ENCODE measurements around the gene TPI1. TPM values are rescaled to one million over a fixed set of nuclear protein-coding genes. Genes with fewer than 3 reads are reported as not detected.
A peak's percentile ranks its signal among the peaks of the same experiment; 100 is the strongest.
"Not testable (repeated sequence)": the region's sequence is repeated elsewhere in the genome, so short reads cannot be mapped to it uniquely, and the experiment has no call there.

Gene TPI1
- total RNA-seq, 1 experiment from 2014 or later = 1,607 TPM

- H3K4me3 ChIP-seq (ENCODE audit: insufficient read depth, low read depth, low read length); H3K27me3 ChIP-seq (ENCODE audit: control insufficient read depth, insufficient read depth, low read length); DNase-seq: not testable (repeated sequence)
- H3K36me3 ChIP-seq (replicated peaks; ENCODE audit: control insufficient read depth, insufficient read depth, low read length) = peaks cover 34% of the 10 kb centered on the region
These were observed 2.0 kb upstream of the TPI1 start for GRCh38 chr12:6865307-6865706.

- peak; percentile 81 for DNase-seq
- Histone ChIP-seq H3K27me3 (ENCODE audit: control insufficient read depth, insufficient read depth, low read length) (no peaks in the 10 kb centered on the region), H3K36me3 (replicated peaks; ENCODE audit: control insufficient read depth, insufficient read depth, low read length) (peaks cover 34% of the 10 kb centered on the region), H3K4me3 (ENCODE audit: insufficient read depth, low read depth, low read length) (peak overlapping the region; percentile 96)
These were observed 990 bp upstream of the TPI1 start for GRCh38 chr12:6866163-6866919.

GRCh38 chr12:6866920-6867412, 365 bp upstream of the TPI1 start:
- peaks cover 30% of the 10 kb centered on the region for H3K36me3 ChIP-seq (replicated peaks; ENCODE audit: control insufficient read depth, insufficient read depth, low read length)
- H3K27me3 ChIP-seq (ENCODE audit: control insufficient read depth, insufficient read depth, low read length) = no peaks in the 10 kb centered on the region
- peak overlapping the region; percentile 96 for H3K4me3 ChIP-seq (ENCODE audit: insufficient read depth, low read depth, low read length)
- DNase-seq = peak; percentile 78

- peak overlapping the region; percentile 96 for H3K4me3 ChIP-seq (ENCODE audit: insufficient read depth, low read depth, low read length)
These were observed 1.1 kb downstream of the TPI1 start for GRCh38 chr12:6868211-6869048.

DNA sequence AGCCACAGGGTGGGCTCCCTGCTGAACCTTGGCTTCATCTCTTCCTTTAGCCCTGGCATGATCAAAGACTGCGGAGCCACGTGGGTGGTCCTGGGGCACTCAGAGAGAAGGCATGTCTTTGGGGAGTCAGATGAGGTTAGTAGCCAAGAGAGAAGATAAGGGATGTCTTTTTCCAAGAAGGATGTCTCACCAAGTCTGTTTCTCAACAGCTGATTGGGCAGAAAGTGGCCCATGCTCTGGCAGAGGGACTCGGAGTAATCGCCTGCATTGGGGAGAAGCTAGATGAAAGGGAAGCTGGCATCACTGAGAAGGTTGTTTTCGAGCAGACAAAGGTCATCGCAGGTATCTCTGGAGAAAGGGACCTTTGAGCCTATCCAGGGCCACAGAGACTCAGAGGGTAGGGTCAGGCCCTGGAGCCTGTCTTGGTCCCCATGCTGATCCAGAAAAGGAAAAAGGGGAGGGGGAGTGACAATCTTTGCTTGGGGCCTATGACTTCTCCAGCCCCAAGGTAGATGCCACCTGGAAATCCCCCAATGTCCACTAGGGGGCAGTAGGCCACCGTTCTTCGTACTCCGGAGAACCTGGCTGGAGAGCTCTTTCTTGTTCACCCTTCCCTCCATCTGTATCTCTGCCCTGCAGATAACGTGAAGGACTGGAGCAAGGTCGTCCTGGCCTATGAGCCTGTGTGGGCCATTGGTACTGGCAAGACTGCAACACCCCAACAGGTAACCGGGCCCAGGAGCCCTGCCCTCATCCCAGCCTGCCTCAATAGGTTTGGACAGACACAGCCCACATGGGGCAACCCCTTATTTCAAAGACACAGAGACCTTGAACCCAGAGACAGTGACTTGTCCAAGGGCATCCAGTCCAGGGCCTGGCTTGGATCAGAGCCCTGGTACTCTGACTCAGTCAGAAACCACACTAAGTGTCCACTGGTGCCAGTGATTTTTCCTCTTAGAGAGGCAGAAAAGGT, 2.0 kb downstream of the TPI1 start:
- DNase-seq = peak; percentile 91
- H3K27me3 ChIP-seq (ENCODE audit: control insufficient read depth, insufficient read depth, low read length) = no peaks in the 10 kb centered on the region

More at GRCh38 chr12:6868211-6869048, 1.1 kb downstream of the TPI1 start:
- Histone ChIP-seq H3K27me3 (ENCODE audit: control insufficient read depth, insufficient read depth, low read length) (no peaks in the 10 kb centered on the region), H3K36me3 (replicated peaks; ENCODE audit: control insufficient read depth, insufficient read depth, low read length) (peaks cover 25% of the 10 kb centered on the region)
- DNase-seq = peak; percentile 69

GRCh38 chr12:6870304-6870703, 3.0 kb downstream of the TPI1 start:
- H3K4me3 ChIP-seq (ENCODE audit: insufficient read depth, low read depth, low read length); H3K27me3 ChIP-seq (ENCODE audit: control insufficient read depth, insufficient read depth, low read length); DNase-seq: not testable (repeated sequence)
- H3K36me3 ChIP-seq (replicated peaks; ENCODE audit: control insufficient read depth, insufficient read depth, low read length) = peaks cover 19% of the 10 kb centered on the region

More for the DNA sequence above, 2.0 kb downstream of the TPI1 start:
- H3K4me3 ChIP-seq (ENCODE audit: insufficient read depth, low read depth, low read length) = peak overlapping the region; percentile 96
- H3K36me3 ChIP-seq (replicated peaks; ENCODE audit: control insufficient read depth, insufficient read depth, low read length) = peaks cover 24% of the 10 kb centered on the region

DNA sequence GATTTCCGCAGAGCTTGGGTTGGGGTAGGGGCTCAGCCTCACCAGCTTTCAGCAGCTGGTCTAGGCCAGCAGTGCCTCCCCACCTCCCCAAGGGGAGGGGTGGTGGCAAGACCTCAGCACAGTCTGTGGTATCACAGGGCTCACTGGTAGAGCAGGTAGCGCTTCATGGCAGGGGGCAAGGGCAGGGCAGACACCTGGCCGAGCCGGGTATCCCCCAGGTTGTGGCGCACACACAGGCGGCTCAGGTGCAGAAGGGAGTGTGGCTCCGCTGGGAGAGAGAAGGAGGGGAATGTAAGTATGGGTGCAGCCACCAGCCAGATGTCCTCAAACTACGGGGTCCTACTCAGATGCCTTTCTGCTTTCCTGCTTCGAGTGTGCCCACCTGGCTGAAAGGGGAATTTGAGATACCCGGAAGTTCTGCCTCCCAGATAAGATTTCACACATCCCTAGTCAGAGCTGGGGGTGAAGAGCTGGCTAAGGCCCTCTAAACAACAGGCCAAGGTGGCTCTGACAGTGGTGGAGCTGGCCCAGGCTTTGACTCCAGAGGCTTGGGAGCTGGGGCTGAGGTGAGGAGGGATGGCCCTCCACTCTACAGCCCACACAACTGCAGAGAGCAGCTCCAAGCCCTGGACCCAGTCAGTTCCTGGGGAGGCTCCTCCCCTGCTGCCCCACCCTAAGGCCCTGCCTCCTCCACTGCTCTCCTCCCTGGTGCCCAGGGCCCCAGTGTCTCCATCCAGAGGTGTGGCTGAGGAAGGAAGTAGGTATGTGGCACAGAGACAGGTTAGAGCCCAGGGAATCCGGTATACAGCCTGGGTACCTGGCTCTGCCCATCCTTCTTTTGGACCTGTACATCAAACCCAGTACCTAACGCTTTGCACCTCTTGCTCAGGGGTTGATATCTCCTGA, 4.0 kb downstream of the TPI1 start:
- peaks cover 19% of the 10 kb centered on the region for H3K36me3 ChIP-seq (replicated peaks; ENCODE audit: control insufficient read depth, insufficient read depth, low read length)
- no peaks in the 10 kb centered on the region for H3K27me3 ChIP-seq (ENCODE audit: control insufficient read depth, insufficient read depth, low read length)
- peak; percentile 62 for DNase-seq
- H3K4me3 ChIP-seq (ENCODE audit: insufficient read depth, low read depth, low read length) = 0 out of 2 replicates have a peak overlapping the region, but pooled peaks have one; percentile 4

DNA sequence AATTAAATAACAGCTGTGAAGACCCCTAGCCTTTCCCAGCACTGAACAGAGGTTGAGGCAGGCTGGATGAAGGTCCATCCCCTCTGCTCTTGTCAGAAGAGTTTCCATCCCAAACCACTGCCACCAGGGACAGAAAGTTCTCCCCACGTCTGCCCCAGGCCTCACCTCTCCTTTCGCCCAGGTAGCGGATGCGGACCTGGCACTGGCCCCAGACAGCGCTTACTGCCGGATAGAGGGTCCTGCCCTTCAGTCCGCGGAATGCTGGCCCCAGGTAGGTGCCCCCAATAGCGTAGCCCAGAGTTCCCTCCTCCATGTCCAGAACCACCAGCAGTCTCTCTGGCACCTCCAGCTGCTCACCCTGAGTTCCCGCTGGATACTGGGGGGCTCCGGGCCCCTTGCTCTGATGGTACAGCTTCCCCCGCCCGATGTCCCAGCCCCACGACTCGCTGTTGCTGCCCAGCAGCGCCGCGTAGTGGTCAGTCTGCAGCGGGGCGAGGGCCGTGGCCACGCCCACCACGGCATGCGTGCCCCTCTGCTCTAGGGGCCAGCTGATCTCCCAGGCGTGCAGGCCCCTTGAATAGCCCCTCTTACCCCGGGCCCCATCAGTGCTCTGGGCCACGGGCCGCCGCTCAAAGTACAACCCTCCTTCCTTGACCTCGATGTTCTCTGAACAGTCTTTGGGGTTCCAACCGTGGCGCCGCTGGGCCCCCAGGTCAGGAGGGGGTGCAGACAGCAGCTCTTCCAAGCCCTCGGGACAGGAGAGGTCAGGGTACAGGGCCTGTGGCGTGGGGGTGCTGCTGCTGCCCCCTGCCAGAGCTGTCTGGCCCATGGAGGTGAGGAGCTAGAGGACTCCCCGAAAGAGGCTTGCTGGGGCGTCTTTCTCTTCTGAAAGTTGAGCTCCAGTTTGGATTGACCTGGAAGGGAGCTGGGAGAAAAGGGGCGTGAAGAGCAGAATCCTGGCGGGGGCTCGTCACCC, 5.0 kb downstream of the TPI1 start:
- Histone ChIP-seq H3K27me3 (ENCODE audit: control insufficient read depth, insufficient read depth, low read length) (no peaks in the 10 kb centered on the region), H3K36me3 (replicated peaks; ENCODE audit: control insufficient read depth, insufficient read depth, low read length) (peaks cover 20% of the 10 kb centered on the region), H3K4me3 (ENCODE audit: insufficient read depth, low read depth, low read length) (peak overlapping the region; percentile 88)
- peak; percentile 95 for DNase-seq

DNA sequence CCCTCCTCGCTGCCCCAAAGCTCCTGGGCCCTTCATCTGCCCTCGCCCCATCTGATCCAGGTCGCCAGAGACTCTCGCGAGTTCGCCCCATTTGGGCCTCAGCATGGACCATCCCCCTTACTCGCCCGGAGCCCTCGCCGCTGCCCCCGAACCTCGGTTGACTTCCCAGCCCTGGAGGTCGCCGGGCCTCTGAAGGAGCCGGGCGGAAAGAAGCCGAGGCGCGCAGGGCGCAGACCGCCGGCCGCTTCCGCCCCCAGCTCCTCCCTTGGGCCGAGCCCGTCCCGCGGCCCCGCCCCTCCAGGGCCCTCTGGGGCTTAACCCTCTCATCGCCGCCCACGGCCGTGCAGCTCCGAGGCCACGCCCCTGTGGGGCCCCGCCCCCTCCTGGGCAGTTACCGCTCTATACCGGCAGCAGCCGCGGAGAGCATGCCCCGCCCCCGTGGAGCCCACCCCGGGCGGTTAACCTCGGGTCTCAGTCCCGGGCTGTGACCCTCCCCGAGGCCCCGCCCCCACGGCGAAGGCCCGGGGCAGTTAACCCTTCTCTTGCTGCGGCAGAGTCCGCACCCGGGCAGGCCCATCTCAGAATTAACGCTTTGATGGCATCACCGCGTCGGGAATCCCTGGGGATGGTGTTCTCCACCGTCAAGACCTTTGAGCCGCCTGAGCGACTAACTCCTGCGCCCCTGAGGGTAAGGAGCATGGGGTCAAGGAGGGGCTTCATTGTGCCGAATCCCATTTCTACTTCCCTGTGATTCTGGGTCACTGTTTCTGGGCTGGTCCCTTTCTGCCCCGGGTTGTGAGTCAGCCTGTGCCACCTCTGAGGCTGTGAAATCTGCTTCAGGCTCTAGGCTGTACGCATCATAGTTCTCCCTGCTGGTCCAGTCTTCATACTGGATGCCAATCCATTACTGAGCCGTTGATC, 6.0 kb downstream of the TPI1 start, which contains the start of gene SPSB2:
Gene SPSB2 (minus strand): TSS at position 210 of the 921 bp plus-strand sequence. CDS start 402 bp downstream, outside the sequence.
- H3K27me3 ChIP-seq (ENCODE audit: control insufficient read depth, insufficient read depth, low read length) = no peaks in the 10 kb centered on the region
- peak; percentile 100 for DNase-seq
- peaks cover 20% of the 10 kb centered on the region for H3K36me3 ChIP-seq (replicated peaks; ENCODE audit: control insufficient read depth, insufficient read depth, low read length)
- peak within 1 kb of the TSS; percentile 88 for H3K4me3 ChIP-seq (ENCODE audit: insufficient read depth, low read depth, low read length)

- H3K27me3 ChIP-seq (ENCODE audit: control insufficient read depth, insufficient read depth, low read length); DNase-seq: not testable (repeated sequence)
- Histone ChIP-seq H3K4me3 (ENCODE audit: insufficient read depth, low read depth, low read length) (peak overlapping the region; percentile 58), H3K36me3 (replicated peaks; ENCODE audit: control insufficient read depth, insufficient read depth, low read length) (peaks cover 19% of the 10 kb centered on the region)
These were observed 6.7 kb downstream of the TPI1 start for GRCh38 chr12:6874015-6874368.

DNA sequence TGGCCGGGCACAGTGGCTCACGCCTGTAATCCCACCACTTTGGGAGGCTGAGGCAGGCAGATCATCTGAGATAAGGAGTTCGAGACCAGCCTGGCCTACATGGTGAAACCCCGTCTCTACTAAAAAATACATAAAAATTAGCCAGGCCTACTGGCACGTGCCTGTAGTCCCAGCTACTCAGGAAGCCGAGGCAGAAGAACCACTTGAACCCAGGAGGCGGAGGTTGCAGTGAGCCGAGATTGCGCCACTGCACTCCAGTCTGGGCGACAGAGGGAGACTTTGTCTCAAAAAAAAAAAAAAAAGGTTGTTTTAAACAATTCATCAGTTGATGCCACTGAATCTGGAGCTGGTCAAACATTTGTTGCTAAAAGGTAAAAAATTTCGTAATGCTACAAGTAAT, 12.5 kb downstream of the TPI1 start:
- H3K4me3 ChIP-seq (ENCODE audit: insufficient read depth, low read depth, low read length); DNase-seq; H3K36me3 ChIP-seq (replicated peaks; ENCODE audit: control insufficient read depth, insufficient read depth, low read length); H3K27me3 ChIP-seq (ENCODE audit: control insufficient read depth, insufficient read depth, low read length): not testable (repeated sequence)
